ENCODE results near the gene KLHL7.
"Not testable (repeated sequence)": the region's sequence is repeated elsewhere in the genome, so short reads cannot be mapped to it uniquely, and the experiment has no call there.

The KLHL7 gene

DNA sequence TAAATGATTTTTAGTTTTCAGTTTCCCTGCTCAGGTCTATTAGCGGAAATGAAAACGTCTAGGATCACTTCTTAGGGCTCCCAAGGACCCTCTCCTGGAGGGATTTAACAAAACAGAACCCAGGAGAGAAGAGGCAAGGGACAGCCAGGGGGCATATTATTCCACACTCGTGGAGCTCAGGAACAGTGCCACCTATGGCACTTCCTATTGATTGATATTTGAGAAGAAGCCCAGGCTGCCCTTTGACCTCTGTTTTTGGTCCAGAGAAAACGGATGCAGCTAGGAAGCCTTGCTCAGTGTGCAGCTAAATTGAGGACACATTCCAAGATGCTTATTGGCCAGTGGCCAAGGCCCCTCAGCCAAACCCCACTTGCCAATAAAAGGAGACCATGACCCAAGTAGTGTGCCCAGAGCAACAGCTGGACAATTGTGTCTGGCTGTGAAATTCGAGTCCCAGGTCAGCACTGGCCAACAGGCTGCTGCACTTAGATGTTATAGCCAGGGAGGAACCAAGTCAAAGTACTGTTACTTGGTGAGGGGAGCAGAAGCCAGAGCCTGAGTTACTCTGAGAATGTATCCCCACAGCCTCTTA lies 117.0 kb downstream of the KLHL7 start:
- DNase-seq: no peak

DNA sequence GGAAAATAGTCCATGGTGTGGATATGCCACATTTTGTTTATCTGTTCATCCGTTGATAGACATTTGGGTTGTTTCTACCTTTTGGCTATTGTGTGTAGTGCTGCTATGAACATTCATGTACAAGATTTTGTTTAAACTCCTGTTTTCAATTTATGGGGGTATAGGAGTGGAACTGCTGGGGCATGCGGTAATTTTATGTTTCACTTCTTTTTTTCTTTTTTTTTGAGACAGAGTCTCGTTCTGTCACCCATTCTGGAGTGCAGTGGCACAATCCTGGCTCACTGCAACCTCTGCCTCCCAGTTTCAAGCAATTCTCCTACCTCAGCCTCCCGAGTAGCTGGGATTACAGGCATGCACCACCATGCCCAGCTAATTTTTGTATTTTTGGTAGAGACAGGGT lies 118.8 kb downstream of the KLHL7 start:
- DNase-seq: not testable (repeated sequence)

GRCh38 chr7:23226844-23227450 lies 121.4 kb downstream of the KLHL7 start:
- DNase-seq: no peak

All from activated T-cell treated with anti-CD3 and anti-CD28 coated beads, Interleukin-2, amount 50 U/mL, for 48 hours (primary cell).